Tibial nerve (tissue), 4 donors: Measurements from ENCODE around the gene USP6NL.

Source experiments
- CTCF ChIP-seq, 5 experiments: fragments of 200-600 bp in 3 of 5; fragments of 450-650 bp in 2 of 5; sonication (generic) in 3 of 5; IDR thresholded peaks; one replicate each; pipeline ENCODE4 v1.5.1; 2016 to 2019; ENCODE audit warnings: antibody characterized with exemption in 5 of 5, mild to moderate bottlenecking in 3 of 5, moderate library complexity in 2 of 5
- EP300 ChIP-seq, 2 donors: sonication (generic); formaldehyde crosslinking; IDR thresholded peaks; one replicate each; pipeline ENCODE4 v1.6.1; 2017; ENCODE audit warnings: antibody characterized with exemption in 2 of 2, mild to moderate bottlenecking in 1 of 2
- POLR2A ChIP-seq, 2 donors: fragments of 450-650 bp; IDR thresholded peaks; one replicate each; pipeline ENCODE4 v1.6.1; 2017; ENCODE audit warnings: antibody characterized with exemption in 2 of 2, mild to moderate bottlenecking in 2 of 2, moderate library complexity in 2 of 2

- TF ChIP-seq POLR2A (IDR thresholded peaks at IDR 0.05) (no peak), CTCF (IDR thresholded peaks at IDR 0.05) (no peak), EP300 (IDR thresholded peaks at IDR 0.05) (no peak)
Measured at GRCh38 chr10:11617233-11617632, 5.8 kb upstream of the USP6NL start.
